Activated naive CD8-positive, alpha-beta T cell (primary cell): ENCODE measurements around the gene PHLPP1.

Experiments used
- H3K27ac Mint-ChIP-seq: one replicate; pipeline ENCODE4 v1.8.0; 2021; ENCODE audit warnings: mixed read lengths
- H3K27me3 Mint-ChIP-seq: one replicate; pipeline ENCODE4 v1.8.0; 2021; ENCODE audit warnings: mixed read lengths
- H3K36me3 Mint-ChIP-seq: one replicate; pipeline ENCODE4 v1.8.0; 2021; ENCODE audit warnings: mixed read lengths
- H3K4me1 Mint-ChIP-seq: one replicate; pipeline ENCODE4 v1.8.0; 2021; ENCODE audit warnings: low read depth, mixed read lengths
- H3K4me3 Mint-ChIP-seq: one replicate; pipeline ENCODE4 v1.8.0; 2021; ENCODE audit warnings: mild to moderate bottlenecking, mixed read lengths
- H3K9me3 Mint-ChIP-seq: one replicate; pipeline ENCODE4 v1.8.0; 2021; ENCODE audit warnings: low read depth, mixed read lengths

PHLPP1 gene

GRCh38 chr18:63004466-63005089, 289.2 kb downstream of the PHLPP1 start:
- H3K36me3 Mint-ChIP-seq, result no peaks in the 10 kb centered on the region
- H3K27ac Mint-ChIP-seq, result no peak overlapping the region
- H3K4me1 Mint-ChIP-seq, result no peaks in the 10 kb centered on the region

DNA sequence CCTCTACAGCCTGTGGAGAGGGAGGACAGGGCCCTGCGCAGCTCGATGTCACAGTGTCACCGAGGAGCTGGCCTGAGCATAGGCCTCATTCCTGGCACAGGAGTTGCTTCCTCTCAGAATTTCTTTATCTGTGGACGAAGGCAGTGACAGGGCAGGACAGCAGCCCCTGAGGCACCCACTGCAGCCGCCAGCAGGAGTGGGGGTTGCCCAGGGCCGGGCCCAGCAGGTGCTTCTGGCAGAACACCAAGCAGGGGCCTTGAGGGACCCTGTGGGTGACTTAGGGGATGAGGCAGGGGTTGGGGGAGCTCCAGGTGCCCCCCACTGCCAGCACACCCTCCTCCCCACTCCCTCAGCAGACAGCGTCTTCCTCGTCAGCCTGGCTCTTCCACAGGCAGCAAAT, 290.0 kb downstream of the PHLPP1 start:
- no peaks in the 10 kb centered on the region for H3K4me1 Mint-ChIP-seq
- H3K27me3 Mint-ChIP-seq, result no peaks in the 10 kb centered on the region
- no peaks in the 10 kb centered on the region for H3K36me3 Mint-ChIP-seq
- no peak overlapping the region for H3K4me3 Mint-ChIP-seq
- H3K27ac Mint-ChIP-seq, result no peak overlapping the region
- no peaks in the 10 kb centered on the region for H3K9me3 Mint-ChIP-seq

More at GRCh38 chr18:63004466-63005089, 289.2 kb downstream of the PHLPP1 start:
- Mint-ChIP-seq H3K27me3 (no peaks in the 10 kb centered on the region), H3K9me3 (no peaks in the 10 kb centered on the region), H3K4me3 (no peak overlapping the region)

DNA sequence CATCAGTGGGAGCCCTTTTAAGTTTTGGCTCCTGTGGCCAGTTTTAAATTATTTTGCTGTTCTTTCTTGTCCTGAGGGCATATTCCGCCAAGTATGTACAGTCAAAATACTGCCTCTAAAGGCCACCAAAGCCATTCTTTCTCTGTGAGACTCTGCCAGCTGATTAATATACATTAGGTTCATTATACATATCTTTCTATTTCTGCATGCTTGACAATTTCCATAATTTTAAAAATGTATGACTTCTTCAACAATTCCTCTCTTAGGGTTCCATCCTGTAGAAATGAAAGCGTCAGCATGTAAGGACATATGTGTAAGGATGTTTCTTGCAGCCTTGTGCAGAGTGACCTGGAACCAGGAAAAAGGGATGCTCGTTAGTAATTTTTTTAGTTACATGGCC, 291.9 kb downstream of the PHLPP1 start:
- Mint-ChIP-seq H3K36me3 (no peaks in the 10 kb centered on the region), H3K4me1 (no peaks in the 10 kb centered on the region), H3K27me3 (no peaks in the 10 kb centered on the region), H3K4me3 (no peak overlapping the region), H3K9me3 (no peaks in the 10 kb centered on the region), H3K27ac (no peak overlapping the region)

GRCh38 chr18:63016270-63016669, 300.9 kb downstream of the PHLPP1 start:
- H3K27ac Mint-ChIP-seq, result no peak overlapping the region
- H3K4me3 Mint-ChIP-seq, result no peak overlapping the region
- H3K4me1 Mint-ChIP-seq, result no peaks in the 10 kb centered on the region
- H3K9me3 Mint-ChIP-seq, result no peaks in the 10 kb centered on the region
- H3K27me3 Mint-ChIP-seq, result peaks cover 6% of the 10 kb centered on the region
- peaks cover 6% of the 10 kb centered on the region for H3K36me3 Mint-ChIP-seq

DNA sequence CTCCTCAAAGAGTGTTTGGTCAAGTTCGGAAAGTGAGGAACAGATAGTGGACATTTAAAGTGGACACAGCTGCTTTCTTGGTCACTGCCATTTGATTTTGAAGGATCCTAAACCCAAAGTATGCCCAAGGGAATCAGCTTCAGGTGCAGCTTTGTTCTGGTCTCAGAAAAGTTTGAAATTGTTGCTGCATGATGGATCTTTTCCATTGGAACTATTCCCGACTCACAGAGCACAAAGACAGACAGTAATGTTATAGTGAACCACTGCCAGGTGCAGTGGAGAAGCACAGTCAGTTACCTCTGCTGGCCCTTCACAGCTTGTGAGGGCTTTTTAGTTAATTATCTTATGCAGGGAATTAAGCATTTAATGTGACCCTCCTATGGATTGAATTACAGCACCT, 301.7 kb downstream of the PHLPP1 start:
- Mint-ChIP-seq H3K27ac (no peak overlapping the region), H3K9me3 (no peaks in the 10 kb centered on the region), H3K4me3 (no peak overlapping the region), H3K36me3 (peaks cover 6% of the 10 kb centered on the region), H3K27me3 (peaks cover 6% of the 10 kb centered on the region), H3K4me1 (no peaks in the 10 kb centered on the region)

DNA sequence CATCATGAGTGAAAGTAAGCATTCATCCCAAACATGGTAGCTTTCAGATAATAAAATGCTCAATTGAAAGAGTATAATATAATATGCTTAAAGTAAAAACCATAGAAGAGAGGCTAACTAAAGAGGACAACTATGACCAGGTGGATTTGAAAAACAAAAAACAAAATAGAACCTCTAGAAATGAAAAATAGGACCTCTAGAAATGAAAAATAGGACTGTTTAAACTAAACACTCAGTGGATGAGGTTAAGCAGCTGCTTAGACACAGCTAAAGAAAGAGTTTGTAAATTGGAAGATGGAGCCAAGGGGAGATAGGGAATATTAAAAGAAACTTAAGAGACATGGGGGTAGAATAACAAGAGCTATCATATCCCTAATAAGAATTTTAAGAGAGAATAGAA, 302.6 kb downstream of the PHLPP1 start:
- peaks cover 6% of the 10 kb centered on the region for H3K27me3 Mint-ChIP-seq
- H3K9me3 Mint-ChIP-seq, result no peaks in the 10 kb centered on the region
- no peak overlapping the region for H3K27ac Mint-ChIP-seq
- H3K4me3 Mint-ChIP-seq, result no peak overlapping the region
- no peaks in the 10 kb centered on the region for H3K4me1 Mint-ChIP-seq
- H3K36me3 Mint-ChIP-seq, result peaks cover 6% of the 10 kb centered on the region

- Mint-ChIP-seq H3K4me1 (no peaks in the 10 kb centered on the region), H3K27me3 (peaks cover 1% of the 10 kb centered on the region), H3K4me3 (no peak overlapping the region), H3K36me3 (peaks cover 6% of the 10 kb centered on the region), H3K27ac (no peak overlapping the region), H3K9me3 (no peaks in the 10 kb centered on the region)
Observed at GRCh38 chr18:63022429-63023022, 307.2 kb downstream of the PHLPP1 start.

GRCh38 chr18:63025251-63026090, 310.1 kb downstream of the PHLPP1 start:
- Mint-ChIP-seq H3K9me3 (no peaks in the 10 kb centered on the region), H3K4me3 (no peak overlapping the region), H3K4me1 (no peaks in the 10 kb centered on the region), H3K36me3 (no peaks in the 10 kb centered on the region), H3K27ac (no peak overlapping the region), H3K27me3 (peaks cover 3% of the 10 kb centered on the region)

DNA sequence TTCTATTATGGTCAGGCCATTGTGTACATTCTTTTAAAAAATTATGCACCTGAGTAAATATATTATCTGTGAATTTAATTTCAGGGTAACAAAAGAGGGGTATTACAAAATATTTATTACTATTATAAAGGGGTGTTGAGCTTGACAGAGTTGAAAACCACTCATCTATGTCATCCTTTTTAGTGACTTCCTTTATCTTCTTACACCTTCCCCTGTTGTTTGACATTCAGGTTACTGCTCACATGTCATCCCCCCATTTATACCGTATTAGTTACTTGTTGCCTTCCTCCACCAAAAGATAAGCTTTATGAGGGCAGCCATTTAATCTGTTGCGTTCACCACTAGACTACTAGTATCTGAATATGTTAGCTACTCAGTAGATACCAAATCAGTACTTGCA, 313.0 kb downstream of the PHLPP1 start:
- Mint-ChIP-seq H3K27ac (no peak overlapping the region), H3K9me3 (no peaks in the 10 kb centered on the region), H3K4me1 (no peaks in the 10 kb centered on the region), H3K4me3 (no peak overlapping the region), H3K36me3 (peaks cover 2% of the 10 kb centered on the region), H3K27me3 (peaks cover 5% of the 10 kb centered on the region)
